ENCODE data around the gene PCSK5.

- TF ChIP-seq CTCF (IDR thresholded peaks at IDR 0.05; ENCODE audit: borderline replicate concordance, extremely low read depth, low read length, poor library complexity, severe bottlenecking) (no peak), EZH2 (IDR thresholded peaks at IDR 0.05; ENCODE audit: borderline replicate concordance, low read depth, low read length, severe bottlenecking) (no peak)
These were observed 515.4 kb downstream of the PCSK5 start for GRCh38 chr9:76405868-76406267.

Data from DND-41 (cell line).